ENCODE results near the gene ANAPC15.

The ANAPC15 gene

DNA sequence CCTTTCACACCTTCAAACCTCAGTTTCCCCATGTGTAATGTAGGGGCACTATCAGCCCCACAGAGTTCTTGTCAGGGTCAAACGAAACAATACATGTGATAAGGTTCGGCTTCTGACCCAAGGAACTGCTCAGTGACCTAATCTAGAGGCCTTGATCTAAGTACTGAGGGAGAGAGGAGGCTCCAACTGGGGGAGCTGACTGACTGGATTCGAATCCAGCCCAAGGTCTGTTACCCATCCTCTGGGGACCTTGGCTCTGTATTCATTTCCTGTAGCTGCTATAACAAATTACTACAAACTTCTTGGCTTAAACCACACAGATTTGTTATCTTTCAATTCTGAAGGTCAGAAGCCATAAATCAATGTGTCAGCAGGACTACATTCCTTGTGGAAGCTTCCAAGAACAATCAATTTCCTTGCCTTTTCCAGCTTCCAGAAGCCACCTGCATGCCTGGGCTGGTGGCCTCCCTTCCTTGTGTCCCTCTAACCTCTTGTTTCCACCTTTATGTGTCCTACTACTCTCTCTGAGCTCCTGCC, 10.7 kb upstream of the ANAPC15 start:
- no peak for DNase-seq

GRCh38 chr11:72122607-72123006, 10.1 kb upstream of the ANAPC15 start:
- no peak for DNase-seq

GRCh38 chr11:72120930-72121329, 8.4 kb upstream of the ANAPC15 start:
- no peak for DNase-seq

GRCh38 chr11:72119198-72119597, 6.7 kb upstream of the ANAPC15 start:
- DNase-seq: no peak

GRCh38 chr11:72116019-72116755, 3.7 kb upstream of the ANAPC15 start:
- DNase-seq: no peak

GRCh38 chr11:72114570-72114969, 2.1 kb upstream of the ANAPC15 start:
- DNase-seq: no peak

DNA sequence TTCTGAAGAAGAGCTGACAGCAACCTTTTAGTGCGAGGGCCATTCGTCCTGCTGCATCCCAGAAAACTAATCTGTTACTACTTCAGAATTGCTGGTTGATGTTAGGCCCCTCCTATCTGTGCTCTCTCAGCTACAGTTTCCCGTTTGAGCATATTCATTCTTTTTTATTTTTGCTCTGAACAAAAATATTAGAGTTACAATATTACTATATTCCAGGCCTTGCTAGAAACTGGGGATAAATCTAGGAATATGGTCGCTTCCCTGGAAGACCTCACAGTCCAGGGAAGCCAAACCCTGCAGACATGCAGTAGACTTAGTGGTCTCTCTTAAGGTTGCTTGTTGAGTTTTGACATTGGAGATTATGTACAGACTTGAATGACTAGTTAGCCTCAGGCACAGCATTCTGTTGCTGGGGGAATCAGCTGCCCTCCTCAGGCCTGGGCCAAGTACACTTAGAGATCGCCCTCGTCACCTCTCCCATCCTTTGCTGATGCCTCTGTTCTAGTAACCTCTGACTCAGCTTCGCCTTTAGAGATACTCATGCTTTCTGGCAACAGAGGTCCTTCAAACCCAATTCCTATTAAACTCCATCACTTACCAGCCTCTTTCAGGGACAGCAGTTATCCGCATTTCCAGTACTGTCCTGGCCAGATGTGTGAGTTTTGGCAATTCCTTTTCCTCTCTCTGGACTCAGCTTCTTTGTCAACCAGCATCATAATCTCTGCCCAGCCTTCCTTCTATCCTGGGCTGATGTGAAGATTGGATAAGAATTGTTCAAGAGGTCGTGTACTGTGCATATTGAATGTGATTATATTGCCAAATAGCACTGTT, 698 bp upstream of the ANAPC15 start:
- DNase-seq: no peak

- DNase-seq: no peak
Observed at GRCh38 chr11:72111300-72112142, 974 bp downstream of the ANAPC15 start.

GRCh38 chr11:72105888-72106287, 6.6 kb downstream of the ANAPC15 start, which contains the start of gene TOMT:
Gene TOMT (plus strand): TSS chr11:72105924. CDS start chr11:72105952, 28 bp downstream.
- DNase-seq: no peak

- DNase-seq: no peak
Observed at GRCh38 chr11:72103754-72104167, 8.7 kb downstream of the ANAPC15 start.

- peak; percentile 98 for DNase-seq
Observed at GRCh38 chr11:72102946-72103753, 9.3 kb downstream of the ANAPC15 start, which contains the start of gene LAMTOR1. Gene LAMTOR1 (minus strand): TSS chr11:72103297. CDS start chr11:72103224, 73 bp downstream.

- DNase-seq: no peak
Observed at GRCh38 chr11:72102631-72102945, 9.9 kb downstream of the ANAPC15 start.

DNA sequence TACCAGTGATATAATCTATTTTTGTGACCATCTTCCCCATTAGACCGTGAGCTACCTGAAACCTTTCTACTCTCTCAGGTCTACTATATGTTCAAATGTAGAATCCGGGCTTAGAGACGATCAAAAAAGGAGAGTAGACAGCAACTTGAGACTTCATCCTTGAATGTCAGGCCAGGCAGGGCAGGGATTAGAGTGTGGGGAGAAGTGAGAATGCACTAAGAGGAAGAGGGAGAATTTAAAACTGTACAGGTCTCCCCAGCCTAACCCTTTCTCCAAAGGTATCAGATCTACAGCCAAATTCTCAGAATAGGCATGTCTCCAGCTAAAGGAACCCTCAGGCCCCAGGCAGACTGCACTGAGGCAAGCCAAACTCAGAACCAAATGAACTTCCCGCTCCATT, 10.3 kb downstream of the ANAPC15 start:
- no peak for DNase-seq

DNA sequence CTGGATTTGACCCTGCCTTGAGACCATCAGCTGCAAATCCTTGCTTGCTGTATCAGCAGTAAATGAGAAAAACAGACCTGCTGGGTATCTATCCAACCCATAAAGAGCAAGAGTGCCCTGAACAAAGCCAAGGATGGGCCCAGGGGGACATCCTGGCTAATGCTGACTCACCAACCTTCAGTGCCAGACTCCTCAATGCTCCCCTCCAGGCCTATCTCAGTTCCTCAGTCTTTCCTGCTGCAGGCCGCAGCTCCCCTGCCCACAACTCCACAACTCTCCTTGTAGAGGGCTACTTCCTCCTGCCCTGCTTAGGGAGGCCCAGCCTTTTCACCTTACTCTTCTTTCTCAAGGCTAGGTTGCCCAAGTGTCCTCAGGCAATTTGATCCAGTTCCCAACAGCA, 12.0 kb downstream of the ANAPC15 start:
- DNase-seq: no peak

DNA sequence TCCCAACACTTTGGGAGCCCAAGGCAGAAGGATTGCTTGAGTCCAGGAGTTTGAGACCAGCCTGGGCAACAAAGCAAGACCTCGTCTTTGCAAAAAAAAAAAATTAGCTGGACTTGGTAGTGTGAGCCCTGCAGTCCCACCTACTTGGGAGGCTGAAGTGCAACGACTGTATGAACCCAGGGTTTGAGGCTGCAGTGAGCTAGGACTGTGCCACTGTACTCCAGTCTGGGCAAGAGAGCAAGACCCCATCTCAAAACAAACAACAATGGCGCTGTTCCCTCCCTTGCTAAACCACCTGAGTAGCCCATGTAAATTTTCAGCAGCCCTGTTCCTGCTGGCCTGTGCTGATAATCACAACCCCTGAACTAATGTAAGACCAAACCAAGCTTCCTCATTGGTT, 12.5 kb downstream of the ANAPC15 start:
- DNase-seq: no peak

- DNase-seq: no peak
Observed at GRCh38 chr11:72098741-72099140, 13.8 kb downstream of the ANAPC15 start.

GRCh38 chr11:72091292-72091691, 21.2 kb downstream of the ANAPC15 start:
- peak; percentile 65 for DNase-seq

GRCh38 chr11:72088076-72088808, 24.3 kb downstream of the ANAPC15 start:
- DNase-seq: no peak

- DNase-seq: no peak
Observed at GRCh38 chr11:72085621-72086351, 26.7 kb downstream of the ANAPC15 start.

DNA sequence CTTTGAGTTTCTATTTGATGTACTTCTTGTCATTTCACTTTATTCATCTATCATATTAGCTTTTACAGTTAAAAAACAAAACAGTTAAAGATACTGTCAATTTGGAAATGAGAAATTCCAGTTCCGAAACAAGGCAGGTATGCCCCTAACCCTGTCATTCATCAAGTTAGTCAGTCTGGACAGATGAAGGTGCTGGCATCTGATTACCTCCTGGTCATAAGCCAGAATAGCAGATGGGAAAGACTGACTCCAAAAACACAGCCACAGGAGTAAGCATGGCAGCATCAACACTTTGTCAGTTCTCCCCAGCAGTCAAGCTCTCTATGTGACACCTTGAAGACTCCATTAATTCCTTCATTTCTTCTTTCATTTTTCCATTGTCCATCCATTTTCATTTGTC, 27.5 kb downstream of the ANAPC15 start:
- no peak for DNase-seq

- no peak for DNase-seq
Observed at GRCh38 chr11:72084076-72084475, 28.4 kb downstream of the ANAPC15 start.
